NCI-H460 (cell line): ENCODE measurements around the gene LRP1B. TPM values are rescaled to one million over a fixed set of nuclear protein-coding genes. Genes with fewer than 3 reads are reported as not detected.
"Not testable (repeated sequence)": the region's sequence is repeated elsewhere in the genome, so short reads cannot be mapped to it uniquely, and the experiment has no call there.

ENCODE experiments used
- DNase-seq: peaks from one replicate; pipeline ENCODE4 v3.0.0-alpha.2; 2016; ENCODE audit warnings: low read depth; ENCODE audit errors: extremely low read depth
- total RNA-seq: library from RNA; depleted of rRNA; stranded (reverse); fragments of >200 nt; shearing (Covaris generic); gene quantifications from 2 replicates; pipeline ENCODE4 v1.2.3, GENCODE V29; 2014

The LRP1B gene
- total RNA-seq, 1 experiment from 2014 or later = 4.0 TPM

DNA sequence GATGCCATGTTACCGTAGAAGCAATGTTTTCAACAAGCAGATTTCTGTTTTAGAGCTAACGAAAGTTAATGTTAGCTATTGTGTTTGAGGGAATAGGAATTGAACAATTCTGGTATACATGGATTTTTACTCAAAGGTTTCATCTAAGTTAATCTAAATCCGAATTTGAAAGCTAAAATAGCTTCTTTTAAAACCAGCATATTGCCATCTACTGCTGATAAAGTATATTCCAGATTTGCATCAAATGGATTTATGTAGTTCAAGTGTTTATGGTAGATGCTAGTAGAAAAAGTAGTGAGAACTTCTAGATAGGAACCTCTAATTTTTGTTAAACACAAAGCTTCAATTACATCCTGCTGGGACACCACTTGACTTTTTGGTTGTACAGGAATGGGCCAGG lies 1781.1 kb downstream of the LRP1B start:
- no peak for DNase-seq

- DNase-seq = no peak
Observed at GRCh38 chr2:140348826-140349225, 1782.0 kb downstream of the LRP1B start.

GRCh38 chr2:140344838-140345237 lies 1786.0 kb downstream of the LRP1B start:
- no peak for DNase-seq

DNA sequence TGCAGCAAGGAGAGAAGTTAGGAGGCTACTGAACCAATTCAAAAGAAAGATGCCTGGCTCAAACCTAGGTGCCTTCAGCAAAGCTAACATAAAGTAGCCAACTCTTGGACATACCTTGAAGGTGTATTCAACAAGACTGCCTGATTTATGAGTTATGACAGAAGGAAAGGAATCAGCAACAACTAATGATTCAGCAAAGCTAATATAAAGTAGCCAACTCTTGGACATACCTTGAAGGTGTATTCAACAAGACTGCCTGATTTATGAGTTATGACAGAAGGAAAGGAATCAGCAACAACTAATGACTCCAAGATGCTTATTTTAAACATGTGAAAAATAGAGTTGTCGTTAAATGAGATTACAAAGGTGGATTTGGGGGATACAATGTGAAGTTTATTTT lies 1786.5 kb downstream of the LRP1B start:
- not testable (repeated sequence) for DNase-seq

DNA sequence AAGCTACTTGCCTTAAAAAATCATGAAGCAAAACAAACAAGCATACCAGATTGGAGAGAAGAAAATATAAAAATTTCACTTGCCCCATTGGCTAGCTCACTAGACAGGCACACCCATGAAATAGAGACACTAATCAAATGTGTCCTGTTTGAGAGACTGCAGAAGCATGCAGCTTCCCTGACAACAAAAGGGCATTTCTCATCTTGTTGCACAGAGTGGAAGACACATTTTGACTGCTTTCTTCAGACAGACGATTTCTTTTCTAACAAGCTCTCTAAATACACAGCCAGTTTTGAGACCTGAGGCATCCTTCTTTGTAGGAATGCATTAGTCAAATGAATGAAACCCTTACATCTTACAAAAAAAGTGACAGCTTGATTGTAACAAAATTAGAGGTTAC lies 1792.0 kb downstream of the LRP1B start:
- DNase-seq = no peak

DNA sequence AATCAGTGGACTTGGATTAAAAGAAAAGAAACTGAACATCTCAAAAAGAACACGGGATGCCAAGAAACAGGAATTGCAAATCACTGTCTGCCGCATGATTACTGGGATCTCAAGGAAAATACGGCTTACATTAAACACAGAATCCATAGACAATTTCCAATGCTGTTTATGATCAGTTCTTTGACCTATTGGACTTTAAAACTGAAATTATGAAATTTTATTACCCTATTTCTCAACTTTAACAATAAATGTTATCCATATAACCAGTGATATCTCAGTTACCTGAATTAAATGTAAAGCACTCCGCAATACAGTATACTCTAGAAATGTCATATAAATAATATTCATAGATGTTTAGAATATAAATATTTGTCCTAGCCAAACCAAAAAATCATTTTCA lies 1793.8 kb downstream of the LRP1B start:
- no peak for DNase-seq

- no peak for DNase-seq
Observed at GRCh38 chr2:140316345-140316744, 1814.5 kb downstream of the LRP1B start.

GRCh38 chr2:140311905-140312304 lies 1818.9 kb downstream of the LRP1B start:
- no peak for DNase-seq

DNA sequence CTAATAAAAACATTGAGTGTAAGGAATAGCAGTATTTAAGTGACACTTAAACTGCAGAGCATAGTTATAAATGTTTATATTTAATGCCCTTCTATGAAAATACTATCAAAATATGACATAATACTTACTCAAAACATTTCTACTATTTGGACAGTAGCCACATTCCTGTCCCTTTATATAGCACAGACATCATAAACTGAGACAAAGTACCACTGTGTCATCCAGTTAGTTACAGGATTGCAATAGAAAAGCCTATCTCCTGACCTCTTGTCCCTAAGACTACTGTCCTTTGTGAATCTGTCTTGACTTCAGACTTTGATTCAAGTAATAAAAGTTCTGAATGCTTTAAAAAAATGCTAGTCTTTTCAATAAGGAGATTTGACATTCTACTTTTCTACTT lies 1822.1 kb downstream of the LRP1B start:
- no peak for DNase-seq

DNA sequence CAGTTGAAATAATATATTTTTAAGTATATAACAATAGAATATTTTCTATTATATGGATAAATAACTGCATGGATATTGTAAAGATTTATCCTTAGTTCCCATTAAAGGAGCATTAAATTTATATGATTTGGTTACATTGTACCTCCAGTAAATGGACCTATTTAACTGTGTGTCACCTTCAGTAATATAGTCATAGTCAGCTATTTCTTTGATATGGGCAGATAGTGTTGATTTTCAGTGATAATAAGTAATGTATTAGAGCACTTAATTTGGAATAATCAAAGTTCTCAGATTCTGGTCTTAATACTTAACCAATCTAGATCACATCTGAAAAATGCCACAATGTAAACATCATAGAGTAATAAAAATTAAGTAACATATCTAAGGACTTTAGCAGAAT lies 1823.3 kb downstream of the LRP1B start:
- DNase-seq = no peak

DNA sequence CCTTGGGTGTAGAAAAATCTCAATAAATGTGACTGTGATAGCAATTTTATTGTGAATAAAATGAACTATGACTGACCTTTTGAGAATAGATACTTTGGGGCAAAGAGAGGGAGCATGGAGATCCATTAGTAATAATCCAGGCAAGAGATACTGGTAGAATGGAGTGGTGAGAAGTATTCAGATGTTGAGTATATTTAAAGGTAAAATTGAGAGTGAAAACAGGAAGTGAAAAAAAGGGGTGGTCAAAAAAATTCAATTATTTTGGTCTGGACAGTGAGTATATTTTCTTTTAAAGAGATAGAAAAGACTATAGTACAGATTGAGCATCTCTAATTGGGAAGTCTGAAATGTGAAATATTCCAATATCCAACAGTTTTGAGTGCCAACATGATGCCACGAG lies 1835.0 kb downstream of the LRP1B start:
- no peak for DNase-seq

DNA sequence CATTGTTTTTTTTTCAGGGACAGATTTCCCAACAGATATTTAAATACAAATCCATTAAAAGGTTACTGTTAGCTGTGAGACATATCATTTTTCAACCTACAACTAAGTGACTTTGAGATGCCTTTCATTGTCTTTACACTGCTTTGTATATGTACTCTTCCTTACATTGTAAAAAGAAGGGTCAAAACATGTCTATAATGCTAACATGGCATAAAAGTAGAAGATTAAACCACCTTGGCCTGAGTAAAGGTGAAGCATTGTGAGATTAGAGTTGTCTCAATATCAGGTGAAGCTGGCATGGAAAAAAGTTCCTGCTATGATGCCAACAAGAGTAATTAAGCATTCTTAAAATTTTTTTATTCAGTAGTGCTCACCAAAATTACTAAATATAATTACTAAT lies 1842.1 kb downstream of the LRP1B start:
- DNase-seq = no peak

GRCh38 chr2:140288213-140288612 lies 1842.6 kb downstream of the LRP1B start:
- no peak for DNase-seq

GRCh38 chr2:140286377-140286776 lies 1844.4 kb downstream of the LRP1B start:
- DNase-seq = no peak

DNA sequence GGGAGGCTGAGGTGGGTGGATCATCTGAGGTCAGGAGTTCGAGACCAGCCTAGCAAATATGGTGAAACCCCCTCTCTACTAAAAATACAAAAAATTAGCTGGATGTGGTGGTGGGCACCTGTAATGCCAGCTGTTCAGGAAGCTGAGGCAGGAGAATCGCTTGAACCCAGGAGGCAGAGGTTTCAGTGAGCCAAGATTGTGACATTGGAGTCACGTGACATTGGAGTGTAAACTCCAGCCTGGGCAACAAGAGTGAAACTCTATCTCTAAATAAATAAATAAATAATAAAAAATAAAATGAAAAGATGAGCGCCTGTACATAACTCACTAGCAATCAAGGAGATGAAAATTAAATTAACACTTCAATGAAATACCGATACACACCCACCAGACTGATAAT lies 1853.5 kb downstream of the LRP1B start:
- DNase-seq = not testable (repeated sequence)

GRCh38 chr2:140276661-140277060 lies 1854.2 kb downstream of the LRP1B start:
- DNase-seq = no peak

GRCh38 chr2:140275427-140275826 lies 1855.4 kb downstream of the LRP1B start:
- no peak for DNase-seq

GRCh38 chr2:140274891-140275290 lies 1855.9 kb downstream of the LRP1B start:
- DNase-seq = no peak

GRCh38 chr2:140273958-140274357 lies 1856.9 kb downstream of the LRP1B start:
- no peak for DNase-seq

- DNase-seq = no peak
Observed at GRCh38 chr2:140273408-140273807, 1857.4 kb downstream of the LRP1B start.

DNA sequence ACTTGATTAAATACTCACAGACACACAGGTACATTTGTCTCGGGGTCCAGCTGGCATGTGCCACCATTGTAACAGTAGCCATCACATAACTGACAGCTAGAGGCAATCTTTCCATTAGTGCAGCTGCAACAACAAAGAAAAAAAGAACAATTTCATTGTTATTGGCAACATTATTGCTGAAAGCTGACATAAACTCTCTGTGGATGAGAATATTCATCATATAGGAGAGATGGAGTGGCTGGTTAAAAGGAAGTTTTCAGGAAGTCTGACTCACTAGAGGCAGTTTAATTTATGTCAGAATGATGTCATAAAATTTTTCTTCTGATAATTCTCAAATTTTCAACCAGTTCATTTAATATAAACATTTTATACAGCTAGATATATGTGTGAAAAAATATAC lies 1860.6 kb downstream of the LRP1B start:
- DNase-seq = no peak

DNA sequence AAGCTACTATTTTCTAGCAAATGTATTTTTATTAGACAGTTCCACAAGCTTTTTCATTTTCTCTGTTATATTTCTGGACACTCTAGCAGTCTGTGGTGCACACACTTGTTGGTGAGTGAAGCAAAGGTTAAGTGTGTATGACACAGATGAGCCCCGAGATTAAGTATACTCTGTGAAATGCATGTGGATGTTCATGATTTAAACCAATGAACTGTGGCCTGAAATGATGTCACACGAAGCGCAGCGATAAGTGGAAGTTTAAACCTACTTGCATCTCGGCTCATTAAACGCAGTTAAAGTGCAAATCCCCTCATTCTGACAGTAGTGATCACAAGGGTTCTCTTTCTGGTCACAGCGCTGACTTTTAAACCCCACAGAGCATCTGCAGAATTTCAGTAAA lies 1861.8 kb downstream of the LRP1B start:
- DNase-seq = no peak

DNA sequence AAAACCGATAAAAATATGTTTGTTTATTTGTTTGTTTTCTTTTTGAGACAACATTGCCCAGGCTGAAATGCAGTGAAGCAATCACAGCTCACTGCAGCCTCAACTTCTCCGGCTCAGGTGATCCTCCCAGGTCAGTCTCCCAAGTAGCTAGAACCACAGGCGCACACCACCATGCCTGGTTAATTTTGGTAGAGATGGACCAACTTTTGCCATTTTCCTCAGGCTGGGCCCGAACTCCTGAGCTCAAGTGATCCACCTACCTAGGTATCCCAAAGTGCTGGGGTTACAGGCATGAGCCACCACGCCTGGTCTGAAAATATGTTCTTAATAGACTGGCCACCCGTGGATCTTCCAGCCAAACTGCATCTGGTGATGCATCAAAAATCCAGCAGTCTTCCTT lies 1867.9 kb downstream of the LRP1B start:
- no peak for DNase-seq
